ENCODE data around the gene USP13. TPM values are rescaled to one million over a fixed set of nuclear protein-coding genes. Genes with fewer than 3 reads are reported as not detected.
A peak's percentile ranks its signal among the peaks of the same experiment; 100 is the strongest.

The USP13 gene
- total and polyA plus RNA-seq, 2 donors (not counting 3 experiments of a cell fraction or from before 2014, with no cell fraction given), result 5.8 to 24.0 TPM

GRCh38 chr3:179653096-179653797 is 407 bp downstream of the USP13 start:
- H3K9me3 ChIP-seq (replicated peaks; ENCODE audit: control insufficient read depth, insufficient read depth, low read length), result no peaks in the 10 kb centered on the region
- peak overlapping the region; percentile 84 for H2AFZ ChIP-seq (ENCODE audit: low read depth, low read length)
- FAIRE-seq, result no peak
- peaks cover 13% of the 10 kb centered on the region for H3K4me1 ChIP-seq (ENCODE audit: control insufficient read depth, extremely low read depth, insufficient read depth, low read length)
- peak overlapping the region; percentile 80 for H3K27ac ChIP-seq (ENCODE audit: insufficient read depth, low read depth, low read length)
- H3K9me1 ChIP-seq (replicated peaks; ENCODE audit: control insufficient read depth, extremely low read depth, insufficient read depth, low read length), result no peaks in the 10 kb centered on the region
- H4K20me1 ChIP-seq (replicated peaks; ENCODE audit: control insufficient read depth, extremely low read depth, insufficient read depth, low read length), result no peaks in the 10 kb centered on the region
- H3K4me2 ChIP-seq (ENCODE audit: insufficient read depth, low read length), result peak overlapping the region; percentile 87
- TSS peak; percentile 17 for BruUV-seq (replicated peaks)
- H3K4me3 ChIP-seq (replicated peaks in 1 of 3; ENCODE audit: insufficient read depth in 1 of 3, low read depth in 1 of 3, low read length in 3 of 3), result peak overlapping the region; percentile 34 to 86 (median 81)
- DNase-seq (ENCODE audit: low read depth, low spot score), result peak; percentile 80
- CTCF ChIA-PET, result interaction anchor here (0.6 to 2.3 kb wide), 7 partner anchors 10 to 942 kb away, joined by 3 to 6 read pairs (median 4); no protein-coding TSS in a partner anchor
- TF ChIP-seq EZH2 (IDR thresholded peaks at IDR 0.05; ENCODE audit: borderline replicate concordance, low read depth, low read length, severe bottlenecking), result no peak
- TF ChIP-seq JUN (IDR thresholded peaks at IDR 0.05; ENCODE audit: borderline replicate concordance, insufficient read depth, insufficient read length, low read depth), result no peak
- no peak for TF ChIP-seq MAX (IDR thresholded peaks at IDR 0.05; ENCODE audit: insufficient read depth, insufficient read length)
- no peak for TF ChIP-seq CTCF (IDR thresholded peaks at IDR 0.05; ENCODE audit: extremely low read depth in 1 of 2, insufficient read depth in 1 of 2, low read depth in 1 of 2, low read length in 2 of 2)
- no peak for TF ChIP-seq MYC (IDR thresholded peaks at IDR 0.05; ENCODE audit: low read depth, low read length)
- no peak for TF ChIP-seq POLR2A (IDR thresholded peaks at IDR 0.05; ENCODE audit: low read depth, low read length)
- TF ChIP-seq FOS (IDR thresholded peaks at IDR 0.05; ENCODE audit: borderline replicate concordance, insufficient read depth, low read length), result no peak
- no peak for TF ChIP-seq POLR2AphosphoS5 (IDR thresholded peaks at IDR 0.05; ENCODE audit: insufficient read depth, low read depth, low read length)
- TF ChIP-seq GATA2 (IDR thresholded peaks at IDR 0.05; ENCODE audit: insufficient read depth, insufficient read length, low read depth, low read length), result no peak
- H3K36me3 ChIP-seq (ENCODE audit: control insufficient read depth in 2 of 2, extremely low read depth in 1 of 2, insufficient read depth in 2 of 2, low read length in 2 of 2), result no peaks in the 10 kb centered on the region
- no peaks in the 10 kb centered on the region for H3K27me3 ChIP-seq (ENCODE audit: control insufficient read depth in 2 of 2, insufficient read depth in 2 of 2, low read length in 2 of 2)
- H3K9ac ChIP-seq (replicated peaks; ENCODE audit: extremely low read depth, insufficient read depth, low read length), result peak overlapping the region; percentile 85
- POLR2A ChIA-PET, result interaction anchor here (0.7 to 1.4 kb wide), 2 partner anchors 18 to 192 kb away, joined by 5 to 8 read pairs; no protein-coding TSS in a partner anchor
- intact Hi-C loops (cut with micrococcal nuclease) (loop anchor here (1.0 to 5.0 kb wide), 5 partner anchors 18 to 949 kb away; partner anchors contain the start of genes MRPL47, NDUFB5 and TTC14), dilution Hi-C loops (cut with MboI; ENCODE audit: extremely low pct_ligation_motif_present, low sequenced_read_pairs) (no loop called here)
- H3K79me2 ChIP-seq (ENCODE audit: control insufficient read depth, insufficient read depth, low read length), result peaks cover 35% of the 10 kb centered on the region

Data from endothelial cell of umbilical vein (primary cell).